GM12875 (cell line): ENCODE measurements around the gene CACNA2D1.

ENCODE experiments used
- H3K4me3 ChIP-seq: one replicate; pipeline ENCODE4 v1.5.1; 2011; ENCODE audit warnings: low read depth, low read length, control low read depth
- CTCF ChIP-seq: IDR thresholded peaks from 2 replicates; pipeline ENCODE4 v1.5.1; 2011; ENCODE audit warnings: low read depth, mild to moderate bottlenecking, control low read depth, inconsistent platforms, low read length, moderate library complexity, borderline replicate concordance; ENCODE audit not compliant: insufficient read depth

The CACNA2D1 gene

GRCh38 chr7:82335001-82335400 is 108.6 kb downstream of the CACNA2D1 start:
- H3K4me3 ChIP-seq = no peak overlapping the region
- no peak for TF ChIP-seq CTCF

- H3K4me3 ChIP-seq = no peak overlapping the region
- no peak for TF ChIP-seq CTCF
These were observed 112.3 kb downstream of the CACNA2D1 start for GRCh38 chr7:82331234-82331633.

GRCh38 chr7:82330706-82331215 is 112.8 kb downstream of the CACNA2D1 start:
- no peak overlapping the region for H3K4me3 ChIP-seq
- TF ChIP-seq CTCF = no peak

- no peak overlapping the region for H3K4me3 ChIP-seq
- no peak for TF ChIP-seq CTCF
These were observed 115.7 kb downstream of the CACNA2D1 start for GRCh38 chr7:82327898-82328297.

GRCh38 chr7:82325416-82325815 is 118.2 kb downstream of the CACNA2D1 start:
- no peak overlapping the region for H3K4me3 ChIP-seq
- no peak for TF ChIP-seq CTCF

- no peak for TF ChIP-seq CTCF
- H3K4me3 ChIP-seq = no peak overlapping the region
These were observed 119.8 kb downstream of the CACNA2D1 start for GRCh38 chr7:82323806-82324205.

- TF ChIP-seq CTCF = no peak
- H3K4me3 ChIP-seq = no peak overlapping the region
These were observed 123.9 kb downstream of the CACNA2D1 start for GRCh38 chr7:82319674-82320118.
